OCI-LY3 (cell line): Measurements from ENCODE around the gene OTOG.

ENCODE experiments used
- H2AFZ ChIP-seq: fragments of 200-600, 300-600 bp; shearing (Covaris generic); 2 replicates; pipeline ENCODE4 v1.6.0; 2014; ENCODE audit warnings: antibody characterized with exemption, low read depth, low read length
- H3K27ac ChIP-seq: fragments of 200-600, 300-600 bp; sonication (generic); 2 replicates; pipeline ENCODE4 v1.5.1; 2014; ENCODE audit warnings: mild to moderate bottlenecking, low read length, moderate library complexity, mixed read lengths
- H3K27me3 ChIP-seq: fragments of 200-600, 300-600 bp; sonication (generic); 2 replicates; pipeline ENCODE4 v1.6.1; 2014; ENCODE audit warnings: low read depth, low read length, mixed read lengths
- H3K36me3 ChIP-seq: fragments of 200-600, 300-600 bp; sonication (generic); replicated peaks from 2 replicates; pipeline ENCODE3; 2014; ENCODE audit warnings: low read depth, low read length, mixed read lengths
- H3K4me1 ChIP-seq: fragments of 300-600, 200-600 bp; sonication (generic); 2 replicates; pipeline ENCODE4 v1.6.1; 2014; ENCODE audit warnings: low read length, mixed read lengths
- H3K4me2 ChIP-seq: fragments of 200-600, 300-600 bp; sonication (generic); 2 replicates; pipeline ENCODE4 v1.6.1; 2014; ENCODE audit warnings: low read length, mixed read lengths
- H3K4me3 ChIP-seq: fragments of 300-600, 200-600 bp; sonication (generic); 2 replicates; pipeline ENCODE4 v1.5.1; 2014; ENCODE audit warnings: antibody characterized with exemption, mild to moderate bottlenecking, low read length, moderate library complexity
- H3K79me2 ChIP-seq: fragments of 300-600, 200-600 bp; shearing (Covaris generic); 2 replicates; pipeline ENCODE4 v1.6.1; 2014; ENCODE audit warnings: mild to moderate bottlenecking, low read length, mixed read lengths
- H3K9ac ChIP-seq: fragments of 300-600, 200-600 bp; shearing (Covaris generic); 2 replicates; pipeline ENCODE4 v1.6.0; 2014; ENCODE audit warnings: mild to moderate bottlenecking, low read length, moderate library complexity
- H3K9me3 ChIP-seq: fragments of 200-600, 300-600 bp; shearing (Covaris generic); 2 replicates; pipeline ENCODE4 v1.6.1; 2014; ENCODE audit warnings: low read length, mixed read lengths; ENCODE audit not compliant: insufficient read depth
- H4K20me1 ChIP-seq: fragments of 200-600, 300-600 bp; sonication (generic); 2 replicates; pipeline ENCODE4 v1.6.1; 2016; ENCODE audit warnings: low read length, mixed read lengths; ENCODE audit not compliant: insufficient read depth
- EZH2phosphoT487 ChIP-seq: fragments of 200-600 bp; shearing (Covaris generic); IDR thresholded peaks from 2 replicates; pipeline ENCODE4 v1.6.1; 2018; ENCODE audit warnings: antibody characterized with exemption, mixed run types, low read depth
- TF ChIP-seq, protein P1 (sequence below): fragments of 200-600, 300-600 bp; sonication (generic); IDR thresholded peaks from 2 replicates; pipeline ENCODE4 v1.5.1; 2014; ENCODE audit warnings: antibody characterized with exemption, low read length, low read depth

The OTOG gene

DNA sequence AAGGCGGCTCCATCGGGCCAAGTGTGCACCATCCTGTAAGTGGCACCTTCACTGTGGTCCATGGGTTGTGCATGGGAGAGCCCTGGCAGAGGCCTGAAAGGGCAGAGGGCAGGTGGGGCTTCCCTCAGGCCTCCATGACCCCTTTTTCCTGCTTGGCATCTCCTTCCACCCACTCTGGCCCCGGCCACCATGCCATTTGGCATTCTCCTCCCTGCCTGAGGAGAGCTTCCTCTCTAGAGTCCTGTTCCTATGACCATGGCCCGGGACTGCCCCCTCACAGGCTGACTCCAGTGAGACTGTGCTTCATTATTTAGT is 4.9 kb downstream of the OTOG start:
- no peak overlapping the region for H3K4me3 ChIP-seq
- no peak for TF ChIP-seq EZH2phosphoT487
- TF ChIP-seq, protein P1, sequence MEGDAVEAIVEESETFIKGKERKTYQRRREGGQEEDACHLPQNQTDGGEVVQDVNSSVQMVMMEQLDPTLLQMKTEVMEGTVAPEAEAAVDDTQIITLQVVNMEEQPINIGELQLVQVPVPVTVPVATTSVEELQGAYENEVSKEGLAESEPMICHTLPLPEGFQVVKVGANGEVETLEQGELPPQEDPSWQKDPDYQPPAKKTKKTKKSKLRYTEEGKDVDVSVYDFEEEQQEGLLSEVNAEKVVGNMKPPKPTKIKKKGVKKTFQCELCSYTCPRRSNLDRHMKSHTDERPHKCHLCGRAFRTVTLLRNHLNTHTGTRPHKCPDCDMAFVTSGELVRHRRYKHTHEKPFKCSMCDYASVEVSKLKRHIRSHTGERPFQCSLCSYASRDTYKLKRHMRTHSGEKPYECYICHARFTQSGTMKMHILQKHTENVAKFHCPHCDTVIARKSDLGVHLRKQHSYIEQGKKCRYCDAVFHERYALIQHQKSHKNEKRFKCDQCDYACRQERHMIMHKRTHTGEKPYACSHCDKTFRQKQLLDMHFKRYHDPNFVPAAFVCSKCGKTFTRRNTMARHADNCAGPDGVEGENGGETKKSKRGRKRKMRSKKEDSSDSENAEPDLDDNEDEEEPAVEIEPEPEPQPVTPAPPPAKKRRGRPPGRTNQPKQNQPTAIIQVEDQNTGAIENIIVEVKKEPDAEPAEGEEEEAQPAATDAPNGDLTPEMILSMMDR, result no peak
- peak overlapping the region; percentile 31 for H3K4me2 ChIP-seq
- H3K9me3 ChIP-seq, result no peaks in the 10 kb centered on the region
- no peaks in the 10 kb centered on the region for H3K27me3 ChIP-seq
- no peaks in the 10 kb centered on the region for H3K36me3 ChIP-seq
- H2AFZ ChIP-seq, result no peak overlapping the region
- no peaks in the 10 kb centered on the region for H3K79me2 ChIP-seq
- no peak overlapping the region; the same call in 1 of the 2 replicates for H3K9ac ChIP-seq
- peaks cover 23% of the 10 kb centered on the region for H3K4me1 ChIP-seq
- no peak overlapping the region for H3K27ac ChIP-seq
- H4K20me1 ChIP-seq, result no peaks in the 10 kb centered on the region

DNA sequence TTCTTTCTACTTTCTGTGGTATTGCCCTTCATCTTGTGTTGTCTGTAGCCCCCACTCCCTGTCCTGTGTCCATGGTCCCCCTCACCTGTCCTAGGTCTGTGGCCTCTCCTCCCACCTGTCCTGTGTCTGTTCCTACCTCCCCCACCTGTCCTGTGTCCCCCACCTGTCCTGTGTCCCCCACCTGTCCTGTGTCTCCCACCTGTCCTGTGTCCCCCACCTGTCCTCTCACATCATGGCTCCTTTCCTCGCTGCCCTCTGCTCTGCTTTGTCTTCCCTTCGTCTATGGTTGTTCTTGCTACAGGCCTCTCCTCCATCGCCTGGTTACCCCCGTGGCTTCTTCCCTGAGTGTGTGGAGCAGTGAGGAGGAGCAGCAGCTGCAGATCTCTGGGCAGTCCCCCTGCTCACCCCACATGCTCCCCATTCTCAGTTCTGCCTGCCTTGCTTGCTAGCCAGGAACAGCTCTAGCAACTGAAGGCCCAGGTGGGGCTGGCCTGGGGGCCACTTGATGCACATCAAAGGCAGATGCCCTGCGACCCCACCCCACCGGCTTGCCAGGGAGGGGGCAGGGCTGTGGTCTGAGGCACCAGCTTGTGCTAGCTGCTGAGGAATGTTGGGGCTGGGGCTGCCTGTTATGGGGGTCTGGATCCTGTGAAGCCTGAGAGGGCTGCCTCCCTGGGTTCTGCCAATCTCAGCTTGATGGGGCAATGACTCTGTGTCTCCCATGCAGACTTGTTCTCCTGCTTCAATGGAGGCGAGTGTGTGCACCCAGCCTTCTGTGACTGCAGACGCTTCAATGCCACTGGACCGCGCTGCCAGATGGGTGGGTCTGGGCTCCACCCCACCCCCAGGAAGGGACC is 5.6 kb downstream of the OTOG start:
- Histone ChIP-seq H4K20me1 (no peaks in the 10 kb centered on the region), H2AFZ (no peak overlapping the region), H3K4me1 (peaks cover 23% of the 10 kb centered on the region), H3K9ac (no peak overlapping the region; the same call in 1 of the 2 replicates), H3K27ac (peak overlapping the region; percentile 19; the same call in 1 of the 2 replicates), H3K4me3 (no peak overlapping the region; the same call in 1 of the 2 replicates), H3K36me3 (no peaks in the 10 kb centered on the region), H3K4me2 (peak overlapping the region; percentile 31), H3K27me3 (0 out of 2 replicates have a peak, but pooled peaks cover 1% of the 10 kb centered on the region), H3K79me2 (no peaks in the 10 kb centered on the region), H3K9me3 (no peaks in the 10 kb centered on the region)
- TF ChIP-seq, protein P1, result no peak
- no peak for TF ChIP-seq EZH2phosphoT487

DNA sequence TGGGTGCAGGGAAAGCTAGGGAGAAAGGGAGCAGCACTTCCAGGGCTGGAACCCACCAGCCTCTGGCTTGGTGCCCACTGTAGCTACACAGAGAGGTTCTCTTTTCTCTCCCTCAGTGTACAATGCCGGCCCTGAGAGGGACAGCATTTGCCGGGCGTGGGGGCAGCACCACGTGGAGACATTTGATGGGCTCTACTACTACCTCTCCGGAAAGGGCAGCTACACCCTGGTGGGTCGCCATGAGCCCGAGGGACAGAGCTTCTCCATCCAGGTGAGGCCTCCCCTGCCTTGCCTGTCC is 6.1 kb downstream of the OTOG start:
- Histone ChIP-seq H3K4me1 (peaks cover 23% of the 10 kb centered on the region), H4K20me1 (no peaks in the 10 kb centered on the region), H3K4me2 (peak overlapping the region; percentile 31; the same call in 1 of the 2 replicates), H3K36me3 (no peaks in the 10 kb centered on the region), H3K9ac (no peak overlapping the region), H3K27me3 (0 out of 2 replicates have a peak, but pooled peaks cover 2% of the 10 kb centered on the region), H3K79me2 (no peaks in the 10 kb centered on the region), H3K9me3 (no peaks in the 10 kb centered on the region), H2AFZ (no peak overlapping the region), H3K27ac (peak overlapping the region; percentile 19; the same call in 1 of the 2 replicates), H3K4me3 (no peak overlapping the region)
- TF ChIP-seq, protein P1, result no peak
- TF ChIP-seq EZH2phosphoT487, result no peak

DNA sequence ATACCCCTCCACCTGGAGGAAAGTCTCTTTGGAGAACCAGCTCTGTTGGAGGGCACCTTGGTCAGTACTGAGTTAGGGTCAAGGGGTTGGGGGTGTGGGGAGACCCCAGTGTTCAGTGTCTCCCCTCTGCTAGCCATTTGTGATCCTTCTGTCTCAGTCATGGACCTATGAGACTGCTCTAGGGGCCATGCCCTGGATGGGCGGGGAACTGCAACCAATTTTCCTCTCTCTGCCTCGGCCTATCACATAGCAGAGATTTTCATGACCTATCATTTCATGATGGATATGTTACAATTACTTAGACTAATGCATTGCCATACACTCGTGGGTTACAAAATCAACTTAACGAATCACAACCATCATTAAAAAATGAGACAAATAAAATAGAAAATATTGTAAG is 7.4 kb downstream of the OTOG start:
- Histone ChIP-seq H3K36me3 (no peaks in the 10 kb centered on the region), H2AFZ (no peak overlapping the region), H3K9me3 (no peaks in the 10 kb centered on the region), H3K4me1 (peaks cover 23% of the 10 kb centered on the region), H3K4me2 (no peak overlapping the region), H3K4me3 (no peak overlapping the region), H3K27ac (no peak overlapping the region), H3K9ac (no peak overlapping the region), H3K79me2 (no peaks in the 10 kb centered on the region), H3K27me3 (0 out of 2 replicates have a peak, but pooled peaks cover 2% of the 10 kb centered on the region), H4K20me1 (no peaks in the 10 kb centered on the region)
- no peak for TF ChIP-seq EZH2phosphoT487
- TF ChIP-seq, protein P1, result no peak
